NT2/D1 (cell line): ENCODE data around the gene AXIN1.

Experiments
- SUZ12 ChIP-seq: IDR thresholded peaks from 2 replicates; pipeline ENCODE4 v1.6.1; 2011; ENCODE audit not compliant: insufficient read length, insufficient read depth; ENCODE audit errors: extremely low read depth
- YY1 ChIP-seq: IDR thresholded peaks from 2 replicates; pipeline ENCODE4 v1.6.1; 2011; ENCODE audit not compliant: insufficient read length, insufficient read depth
- ZNF274 ChIP-seq: IDR thresholded peaks from 2 replicates; pipeline ENCODE4 v1.6.1; 2011; ENCODE audit warnings: mild to moderate bottlenecking, low read depth, low read length

DNA sequence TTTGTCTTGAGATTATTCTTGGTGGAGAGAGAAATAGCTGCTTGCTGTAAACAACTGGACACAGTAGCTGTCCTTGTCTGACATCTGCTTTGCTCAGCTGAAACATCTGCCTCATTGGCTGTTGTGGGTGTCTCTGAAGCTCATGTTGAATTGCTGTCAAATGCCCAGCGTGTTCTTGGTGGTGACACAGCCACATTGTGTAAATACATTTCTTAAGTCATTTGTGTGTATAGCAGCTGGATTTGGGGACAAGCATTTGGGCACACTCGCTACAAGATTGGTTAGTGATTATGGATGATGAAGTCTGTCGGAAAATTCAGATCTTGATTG is 112.6 kb downstream of the AXIN1 start:
- TF ChIP-seq SUZ12 (no peak), ZNF274 (no peak), YY1 (no peak)
